Left colon (tissue), 2 donors: Measurements from ENCODE around the gene HOXD8. TPM values are rescaled to one million over a fixed set of nuclear protein-coding genes. Genes with fewer than 3 reads are reported as not detected.
A peak's percentile ranks its signal among the peaks of the same experiment; 100 is the strongest.

Experiments used
- ATAC-seq: fragments of 200-7000 bp; cut with Tn5 transposase; one replicate; pipeline ENCODE4 v1.9.1; 2020; ENCODE audit warnings: mild to moderate bottlenecking, moderate library complexity
- DNase-seq, 2 donors: peaks; one replicate each; pipeline ENCODE4 v3.0.0-alpha.2; 2020
- intact Hi-C, 2 donors: fragments of 100-400 bp; cut with DNase I in 1 of 2; cut with micrococcal nuclease in 1 of 2; formaldehyde crosslinking; loops; one replicate each; pipeline versions ENCODE4 v1.11.2 to v1.14.0; 2022; cut with DNase I, micrococcal nuclease
- long read RNA-seq: library from polyadenylated mRNA; unstranded; transcript quantifications from one replicate; pipeline ENCODE4 v2.0.0, GENCODE V29; 2021
- total RNA-seq, 2 donors: library from RNA; stranded (reverse); fragmentation: NEBNext Ultra II Directional; extraction: Animal tissue kit (Norgen Biotek cat#: 25700); gene quantifications; one replicate each; pipeline ENCODE4 v1.2.1, GENCODE V29; 2021
- donor health status: DM: no; HTN: no; CAD: no.
- donor health status: DM: yes; HTN: yes; CAD: no.

Gene HOXD8
- 1 to 10 TPM; 6.2 to 9.8 TPM for total RNA-seq
- long read RNA-seq, partial matches to known transcripts = 0 of 7 reads
- long read RNA-seq, other reads (novel, unspliced or antisense) = 0 of 7 reads

DNA sequence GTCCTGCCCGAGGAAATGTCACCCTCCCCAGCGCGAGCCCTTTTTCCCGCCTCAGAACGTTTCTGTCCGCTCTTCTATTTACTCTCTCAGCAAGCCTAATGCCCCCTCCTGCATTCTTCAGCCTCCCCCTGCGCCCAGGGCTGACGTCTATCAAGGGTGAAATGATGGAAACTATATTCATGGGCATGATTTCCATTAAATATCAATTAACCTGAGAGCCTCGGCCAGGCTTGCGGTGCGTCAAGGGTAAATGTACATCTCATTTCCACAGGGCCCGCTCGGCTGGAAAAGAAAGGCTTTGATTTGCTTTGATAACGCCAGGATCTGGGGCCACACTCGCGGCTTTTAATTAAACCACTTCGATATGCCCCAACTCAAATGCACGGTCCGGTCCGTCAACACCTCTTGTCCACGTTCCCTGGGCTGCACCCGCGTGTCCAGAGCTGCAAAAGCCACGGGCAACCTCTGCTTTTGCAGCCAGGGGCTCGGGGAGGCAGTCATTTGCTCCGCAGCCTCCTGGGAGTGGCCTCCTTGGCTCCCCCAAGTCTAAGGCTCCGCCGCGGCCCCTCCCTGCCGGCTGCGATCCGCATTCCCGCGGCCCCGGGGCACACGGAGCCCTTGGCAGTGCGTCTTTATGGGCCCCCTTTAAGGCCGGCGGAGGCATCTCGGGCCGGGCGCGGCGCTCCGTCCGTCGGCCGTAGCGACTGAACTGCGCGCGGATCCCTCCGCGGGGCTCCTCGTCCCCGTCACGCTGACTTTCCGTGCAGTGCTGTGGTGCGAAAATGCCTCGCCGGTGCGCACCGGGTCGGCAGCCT lies at the start of gene HOXD8:
TSS of gene HOXD8 (plus strand) at position 724 of the 815 bp plus-strand sequence. CDS start 662 bp downstream, outside the sequence.
- intact Hi-C loops = loop anchor here (5.0 to 10.0 kb wide), 3 partner anchors 516 to 1018 kb away; no protein-coding TSS in a partner anchor

DNA sequence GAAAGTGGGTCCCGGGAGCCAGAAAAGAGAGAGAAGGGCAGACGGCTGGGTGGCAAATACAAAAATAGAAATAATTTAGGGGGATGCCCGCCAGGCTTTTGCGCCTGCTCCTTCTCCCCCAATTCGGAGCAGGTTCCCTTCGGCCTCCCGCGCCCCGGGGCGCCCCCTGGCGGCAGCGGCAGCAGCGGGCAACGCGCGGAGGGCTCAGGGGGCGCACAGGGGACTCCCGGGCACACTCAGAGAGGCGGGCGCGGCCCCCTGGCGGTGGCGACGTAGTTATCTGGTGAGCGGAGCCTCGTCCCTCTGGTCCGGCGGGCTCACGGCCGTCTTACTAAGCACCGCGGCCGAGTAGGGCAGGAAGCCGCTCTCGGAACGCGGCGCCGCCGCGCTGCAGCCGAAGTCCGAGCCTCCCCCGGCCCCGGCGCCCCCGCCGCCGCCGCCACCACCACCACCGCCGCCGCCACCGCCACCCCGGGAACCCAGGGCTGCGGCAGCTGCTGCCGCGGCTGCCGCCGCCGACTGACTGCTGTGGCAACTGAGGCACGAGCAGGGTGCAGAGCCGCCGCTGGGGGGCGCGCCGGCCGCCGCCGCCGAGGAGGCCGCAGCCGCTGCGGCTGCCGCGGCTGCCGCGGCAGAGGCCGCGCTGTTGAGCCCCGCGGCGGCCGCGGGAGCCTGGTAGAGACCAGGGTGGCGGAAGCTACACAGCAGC lies 49.5 kb upstream of the HOXD8 start:
- intact Hi-C loops = loop anchor here in 1 of 2 donors (5.0 kb wide), 1 partner anchor 393 kb away; no protein-coding TSS in a partner anchor
- peak; percentile 67 for ATAC-seq
- peak in 1 of 2 donors; percentile 50 for DNase-seq

More for the DNA sequence above, at the start of gene HOXD8:
- peak; percentile 71 for ATAC-seq
- peak; percentile 74 to 78 for DNase-seq

DNA sequence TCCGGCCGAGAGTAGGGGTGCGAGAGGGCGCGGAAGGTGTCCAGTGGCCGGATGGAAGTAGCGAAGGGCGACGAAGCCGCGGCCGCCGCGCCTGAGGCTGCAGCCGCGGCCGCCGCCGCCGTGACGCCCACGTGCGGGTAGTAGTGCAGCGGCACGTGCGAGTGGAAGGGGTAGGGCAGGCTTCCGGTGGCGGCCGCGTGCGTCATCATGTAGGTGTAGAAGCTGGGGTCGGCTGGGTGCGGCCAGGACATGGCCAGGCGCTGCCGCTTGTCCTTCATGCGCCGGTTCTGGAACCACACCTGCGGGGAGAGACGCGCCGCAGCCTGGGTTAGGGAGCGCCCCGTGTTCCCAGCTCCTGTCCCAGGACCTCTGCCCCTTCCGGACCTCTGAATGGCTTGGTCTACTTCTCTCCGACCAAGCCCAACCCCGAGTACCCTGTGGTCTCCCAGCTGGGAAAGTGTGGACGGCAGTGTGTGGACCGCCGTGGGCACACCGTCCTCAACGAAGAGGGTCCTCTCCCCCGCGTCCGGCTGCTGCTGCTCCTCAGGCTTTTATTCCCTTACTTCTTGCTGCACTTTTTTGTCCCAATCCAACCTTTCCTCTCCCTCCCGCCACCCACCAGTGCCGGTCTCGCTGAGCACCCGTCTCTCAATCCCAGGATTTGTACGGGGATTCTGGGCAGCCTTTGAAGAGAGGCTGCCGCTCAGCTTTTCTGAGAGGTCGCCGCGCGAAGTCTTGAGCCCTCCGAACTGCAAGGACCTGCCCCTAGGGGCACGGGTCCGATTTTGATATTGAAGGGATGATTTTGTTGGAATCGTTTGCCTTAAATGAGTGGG lies 48.7 kb upstream of the HOXD8 start:
- intact Hi-C loops = loop anchor here in 1 of 2 donors (5.0 kb wide), 1 partner anchor 393 kb away; no protein-coding TSS in a partner anchor
- peak; percentile 66 for ATAC-seq
- no peak for DNase-seq

DNA sequence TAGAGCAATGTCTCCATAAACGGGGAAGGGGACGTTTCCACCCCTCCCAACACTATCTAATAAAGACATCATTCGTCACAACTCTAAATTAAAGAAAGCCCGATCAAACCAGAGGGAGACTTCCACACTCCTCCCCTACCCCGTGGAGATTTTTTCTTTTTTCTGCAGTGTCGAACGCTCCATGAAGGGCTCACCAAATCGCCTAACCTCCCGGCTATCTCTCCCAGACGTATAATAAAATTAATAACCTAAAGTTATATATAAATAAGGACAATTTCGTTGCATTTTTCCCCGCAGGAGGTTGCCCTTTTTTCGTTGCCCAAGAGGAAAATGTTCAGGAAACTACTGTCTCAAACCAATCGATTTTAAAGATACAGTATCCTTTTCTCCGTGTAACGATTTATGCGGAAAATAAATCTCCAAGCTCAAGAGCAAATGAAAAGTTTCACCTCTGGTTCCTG lies 48.1 kb upstream of the HOXD8 start:
- intact Hi-C loops = loop anchor here in 1 of 2 donors (5.0 kb wide), 1 partner anchor 394 kb away; no protein-coding TSS in a partner anchor
- DNase-seq (no peak), ATAC-seq (no peak)

DNA sequence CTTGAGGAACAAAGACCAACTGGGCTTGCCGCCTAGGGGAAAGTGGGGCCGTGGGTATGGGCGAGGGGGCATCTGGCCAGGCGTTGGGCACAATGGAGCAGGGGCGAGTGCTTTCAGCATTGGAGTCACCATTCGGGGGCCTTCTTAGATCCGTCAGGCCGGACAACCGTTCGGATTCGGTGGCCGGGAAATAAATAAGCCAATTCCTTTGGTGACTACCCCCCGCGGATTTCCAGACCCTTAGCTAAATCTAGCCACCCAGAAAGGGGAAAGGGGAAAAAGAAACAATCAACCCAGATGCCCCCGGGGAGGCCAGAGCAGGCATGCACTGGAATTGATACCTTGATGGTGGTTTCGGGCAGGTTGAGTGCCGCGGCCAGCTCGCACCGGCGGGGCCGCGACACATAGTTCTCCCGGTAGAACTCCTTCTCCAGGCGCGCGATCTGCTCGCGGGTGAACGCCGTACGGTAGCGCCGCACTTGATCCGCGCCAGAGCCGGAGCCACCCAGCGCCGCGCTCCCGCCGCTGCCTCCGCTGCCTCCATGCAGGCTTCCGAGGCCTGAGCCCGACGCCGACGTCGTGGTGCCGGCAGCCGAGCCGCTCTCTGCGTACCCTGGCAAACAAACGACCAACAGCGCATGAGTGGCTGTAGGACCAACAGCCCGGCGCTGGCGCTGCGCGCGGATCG lies 47.5 kb upstream of the HOXD8 start:
- DNase-seq (no peak), ATAC-seq (peak; percentile 28)
- intact Hi-C loops = loop anchor here in 1 of 2 donors (5.0 kb wide), 1 partner anchor 395 kb away; no protein-coding TSS in a partner anchor

DNA sequence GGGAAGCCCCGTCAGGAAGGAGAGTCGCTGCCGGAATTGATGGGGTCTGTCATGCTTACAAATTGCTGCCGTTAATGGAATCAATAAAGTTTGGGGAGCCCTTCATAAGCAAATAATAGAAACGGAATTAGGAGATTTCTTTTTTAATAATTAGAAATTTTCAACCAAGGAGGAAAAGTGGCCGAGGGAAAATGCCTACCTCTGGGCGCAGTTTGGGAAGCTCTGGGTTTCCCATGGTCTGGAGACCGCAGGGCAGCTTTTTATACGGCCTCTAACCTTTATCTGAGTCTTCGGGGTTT lies 47.0 kb upstream of the HOXD8 start:
- no peak for DNase-seq
- intact Hi-C loops = loop anchor here in 1 of 2 donors (5.0 kb wide), 1 partner anchor 395 kb away; no protein-coding TSS in a partner anchor

DNA sequence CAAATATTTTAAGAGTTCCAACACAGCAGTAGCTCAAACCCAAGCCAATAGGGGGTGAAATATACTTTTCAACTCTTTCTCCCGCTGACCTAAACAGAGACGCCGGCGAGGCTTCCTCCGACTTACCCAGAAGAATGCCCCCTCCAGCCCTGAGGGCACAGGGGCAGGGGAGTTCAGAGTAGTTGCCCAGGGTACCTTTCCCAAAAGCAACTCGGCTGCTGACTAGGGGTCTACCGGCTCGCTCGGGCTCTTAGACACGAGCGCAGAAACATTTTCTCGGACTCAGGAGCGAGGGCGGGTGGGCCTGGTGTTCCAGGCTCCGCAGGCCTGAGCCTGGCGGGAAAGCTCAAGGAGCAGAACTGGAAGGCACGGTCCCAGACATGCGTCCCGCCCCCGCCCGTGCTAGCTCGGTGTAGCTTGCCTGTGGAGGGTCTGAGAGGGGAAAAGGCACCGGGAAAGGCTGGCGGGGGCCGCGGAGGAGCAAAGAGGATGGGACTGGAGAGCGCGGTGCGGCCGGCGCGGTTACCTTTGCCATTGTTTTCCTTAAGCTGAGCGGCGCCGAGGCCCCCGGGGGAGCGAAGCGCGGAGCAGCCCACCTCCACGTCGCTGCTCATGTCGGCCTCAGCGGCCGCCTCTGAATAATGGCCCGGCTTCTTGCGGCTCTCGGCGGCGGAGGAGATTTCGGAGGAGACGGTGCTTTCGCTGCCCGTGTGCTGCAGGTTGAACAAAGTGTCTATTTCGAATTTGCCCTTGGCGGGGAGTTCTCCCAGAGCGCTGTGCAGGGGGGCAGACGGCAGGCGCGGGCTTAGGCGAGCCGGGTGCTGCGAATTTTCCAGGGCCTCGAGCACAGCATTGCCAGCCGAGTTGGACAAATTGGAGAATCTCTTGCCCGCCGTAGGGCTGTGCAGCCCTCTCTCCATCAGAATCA lies 46.4 kb upstream of the HOXD8 start:
- DNase-seq = no peak
- ATAC-seq = no peak
- intact Hi-C loops = loop anchor here in 1 of 2 donors (5.0 kb wide), 1 partner anchor 396 kb away; no protein-coding TSS in a partner anchor

More for the DNA sequence above, 47.0 kb upstream of the HOXD8 start:
- ATAC-seq = no peak

DNA sequence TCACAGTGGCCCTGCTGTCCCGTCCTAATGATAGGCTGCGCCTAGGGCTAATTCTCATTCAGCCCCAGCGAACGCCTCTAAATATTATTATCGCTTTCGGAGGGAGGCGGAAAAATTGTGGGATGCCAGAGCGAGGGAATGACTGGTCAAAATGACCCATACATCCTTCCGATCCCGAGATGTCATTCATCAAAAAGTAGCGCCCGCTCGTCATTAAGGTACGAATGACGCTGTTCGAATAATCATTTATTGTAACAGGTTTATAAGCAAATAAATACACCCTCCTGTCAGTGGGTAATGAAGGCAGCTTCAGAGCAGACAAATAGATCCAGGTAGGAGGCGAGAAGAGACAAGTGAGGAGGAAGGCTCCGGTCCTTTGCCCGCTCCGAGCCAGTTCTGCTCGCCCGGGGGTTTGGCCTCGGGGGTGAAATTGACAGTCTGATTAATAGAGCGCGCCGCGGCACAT lies 45.7 kb upstream of the HOXD8 start, which contains the start of gene EVX2:
TSS of gene EVX2 (minus strand) at position 167 of the 466 bp plus-strand sequence. CDS start 186 bp downstream, outside the sequence.
- DNase-seq (no peak), ATAC-seq (no peak)
- intact Hi-C loops = loop anchor here in 1 of 2 donors (5.0 kb wide), 1 partner anchor 397 kb away; no protein-coding TSS in a partner anchor

DNA sequence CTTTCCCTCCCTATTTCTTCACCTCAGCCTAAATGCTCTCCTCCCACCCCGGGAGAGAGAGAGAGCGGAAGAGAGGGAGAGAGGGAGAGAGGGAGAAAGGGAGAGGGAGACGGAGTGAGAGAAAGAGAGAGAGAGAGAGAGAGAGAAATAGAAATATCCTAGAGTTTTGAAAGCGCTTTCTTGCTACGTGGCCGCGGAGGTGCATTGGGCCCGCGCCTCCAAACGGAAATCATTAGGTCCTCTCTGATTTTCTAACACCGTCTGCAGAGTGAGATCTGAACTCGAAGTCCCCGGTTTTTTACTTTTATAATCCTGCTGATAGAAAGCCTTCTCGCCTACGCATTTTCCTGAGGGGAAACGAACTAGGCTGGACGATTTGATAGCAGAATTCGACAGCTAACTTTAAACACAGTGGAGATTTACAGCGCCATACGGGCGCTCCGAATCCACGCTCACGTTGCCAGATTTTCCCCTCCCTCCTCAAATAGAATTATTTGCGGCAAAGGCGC lies 44.8 kb upstream of the HOXD8 start:
- ATAC-seq = no peak
- intact Hi-C loops = loop anchor here in 1 of 2 donors (5.0 kb wide), 1 partner anchor 397 kb away; no protein-coding TSS in a partner anchor

DNA sequence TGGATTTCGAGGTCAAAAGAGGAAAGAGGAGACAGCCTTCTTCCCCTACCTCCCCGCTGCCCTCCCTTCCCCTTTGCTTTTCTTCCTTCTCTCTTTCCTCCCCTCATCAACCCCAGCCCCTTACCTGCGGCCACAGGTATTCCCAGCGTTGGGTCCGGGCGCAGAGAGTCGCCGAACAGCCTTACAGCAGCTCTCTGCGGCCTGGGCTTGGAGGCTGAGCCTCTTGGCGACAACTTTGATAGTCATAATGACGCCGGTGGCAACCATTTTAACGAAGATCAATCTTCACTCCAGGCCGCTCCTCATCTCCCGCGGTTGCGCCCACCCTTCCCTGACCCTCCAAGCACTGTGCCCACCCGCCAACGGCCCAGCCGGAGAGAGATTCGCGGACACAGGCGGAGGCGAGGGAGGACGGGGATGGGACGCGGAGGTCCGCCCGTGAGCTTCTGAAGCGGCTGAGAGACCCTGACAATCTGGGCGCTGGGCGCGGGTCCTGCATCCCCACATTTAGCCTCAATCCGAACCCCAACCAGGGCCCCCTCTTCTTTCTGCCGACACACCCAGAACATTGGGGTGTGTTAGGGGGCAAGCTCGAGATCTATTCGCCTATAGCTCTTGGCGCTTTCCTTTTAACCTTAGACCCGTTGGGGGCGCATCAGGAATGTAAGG lies 44.3 kb upstream of the HOXD8 start:
- ATAC-seq (no peak), DNase-seq (no peak)
- intact Hi-C loops = no loop called here

More for the DNA sequence above, 44.8 kb upstream of the HOXD8 start:
- no peak for DNase-seq

DNA sequence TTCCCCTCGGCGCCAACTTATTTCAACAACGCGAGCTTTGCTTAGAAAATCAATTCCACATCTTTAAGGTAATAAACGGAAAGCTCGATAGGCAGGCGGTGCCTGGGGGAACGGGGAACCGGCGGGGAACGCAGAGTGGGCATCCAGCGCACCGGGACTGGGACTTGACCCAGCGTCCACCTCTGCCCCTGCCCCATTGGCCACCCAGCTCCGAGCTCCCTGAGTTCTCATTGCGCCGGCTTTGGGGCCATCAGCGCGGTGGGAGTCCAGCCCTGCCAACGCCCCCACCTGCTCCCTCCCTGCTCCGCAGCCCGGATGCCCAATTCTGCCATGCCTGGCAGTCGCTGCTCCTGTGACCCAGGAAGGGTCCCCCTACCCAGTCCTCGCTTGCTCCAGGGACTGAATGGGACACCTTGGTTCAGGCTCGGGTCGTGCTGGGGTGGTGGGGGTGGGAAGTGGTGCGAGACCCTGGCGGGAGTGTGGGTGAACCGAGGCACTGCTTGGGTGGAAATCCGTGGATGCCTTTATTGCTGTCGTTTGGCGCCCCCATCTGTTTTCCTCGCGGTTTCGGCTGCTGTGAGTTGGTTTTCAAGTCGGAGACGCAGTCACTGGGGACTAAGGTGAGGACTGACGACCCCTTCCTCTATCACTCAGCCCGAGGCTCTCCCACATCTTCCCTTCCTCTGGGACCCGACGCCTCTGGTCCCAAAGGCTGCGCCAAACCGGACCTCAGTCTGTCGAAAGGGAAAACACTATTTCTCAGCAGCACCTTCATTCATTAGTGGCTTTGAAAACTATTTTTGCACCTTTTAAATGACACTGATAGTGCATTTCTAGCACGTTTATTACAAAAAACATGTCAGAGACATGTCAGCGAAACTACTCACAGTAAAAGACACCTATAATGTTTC lies 43.4 kb upstream of the HOXD8 start:
- ATAC-seq = peak; percentile 34
- no peak for DNase-seq
- intact Hi-C loops = no loop called here

DNA sequence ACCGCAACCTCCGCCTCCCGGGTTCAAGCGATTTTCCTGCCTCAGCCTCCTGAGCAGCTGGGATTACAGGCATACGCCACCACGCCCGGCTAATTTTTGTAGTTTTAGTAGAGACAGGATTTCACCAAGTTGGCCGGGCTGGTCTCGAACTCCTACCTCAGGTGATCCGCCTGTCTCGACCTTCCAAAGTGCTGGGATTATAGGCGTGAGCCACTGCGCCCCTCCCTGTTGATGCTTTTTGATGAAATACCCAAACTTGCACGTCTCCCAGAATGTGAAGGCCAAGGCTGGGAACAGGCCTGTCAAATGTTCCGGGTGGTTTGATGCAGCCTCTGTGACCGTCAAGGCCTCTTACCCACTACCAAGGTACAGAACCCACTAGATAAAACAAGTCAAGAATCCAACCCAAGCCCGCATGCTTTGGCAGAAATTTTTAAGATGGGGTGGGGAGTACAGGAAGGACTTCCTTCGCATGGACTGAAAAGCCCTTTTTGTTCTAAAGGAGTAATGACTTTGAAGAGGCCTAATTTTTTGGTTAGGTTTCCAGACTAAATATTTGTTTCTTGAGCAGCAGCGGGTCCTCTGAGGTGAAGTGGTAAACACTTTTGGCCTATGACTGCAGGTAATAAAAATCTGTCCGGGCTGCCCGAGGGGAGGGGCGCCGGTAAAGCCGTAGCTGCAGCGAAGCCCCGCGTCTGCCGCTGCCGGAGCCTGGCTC lies 42.0 kb upstream of the HOXD8 start:
- ATAC-seq (no peak), DNase-seq (no peak)
- intact Hi-C loops = no loop called here

DNA sequence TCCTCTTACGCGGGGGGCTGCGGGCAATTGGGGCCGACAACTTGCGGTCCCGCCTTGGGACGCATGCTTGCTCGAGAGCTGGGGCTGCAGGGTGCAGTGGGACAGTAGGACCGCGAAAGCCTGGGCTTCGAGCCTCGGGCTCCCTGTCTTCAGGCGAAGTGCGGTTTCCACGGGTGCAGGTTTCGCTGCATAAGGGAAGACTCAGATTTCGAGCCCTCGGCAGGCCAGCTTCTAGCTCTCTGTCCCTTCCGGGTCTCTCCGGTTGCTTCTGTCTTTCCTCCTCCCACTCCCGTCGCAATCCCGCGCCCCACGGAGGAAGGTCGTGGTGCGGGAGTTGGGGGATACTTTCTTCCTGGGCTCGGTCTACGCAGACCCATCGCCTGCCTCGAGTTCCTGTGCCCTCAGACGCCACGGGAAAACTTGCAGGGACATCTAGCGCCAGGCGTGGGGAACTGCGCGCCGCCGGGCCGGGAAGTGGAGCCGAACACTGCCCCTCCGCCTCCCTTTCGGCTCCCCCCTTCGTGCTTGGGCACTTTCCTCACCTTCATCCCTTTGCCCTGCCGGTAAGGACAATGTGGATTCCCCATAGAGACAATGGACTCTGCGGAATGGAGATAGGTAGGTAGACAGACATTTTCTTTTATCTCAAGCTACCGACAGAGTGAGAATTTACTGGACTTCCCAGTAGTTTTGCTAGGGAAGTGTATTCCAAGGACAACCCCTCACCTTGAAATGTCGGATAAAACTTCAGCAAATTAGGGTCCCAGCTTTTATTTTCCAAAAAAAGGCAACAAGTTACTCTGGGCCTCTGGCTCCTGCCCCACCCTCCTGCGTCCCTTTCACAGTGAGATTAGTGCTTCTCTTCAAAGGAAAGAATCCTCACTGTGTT lies 41.2 kb upstream of the HOXD8 start:
- intact Hi-C loops = no loop called here
- ATAC-seq (peak; percentile 87), DNase-seq (peak in 1 of 2 donors; percentile 72)
